H9 (cell line): ENCODE results near the gene PARVB. TPM values are rescaled to one million over a fixed set of nuclear protein-coding genes. Genes with fewer than 3 reads are reported as not detected.

ENCODE experiments used
- DNase-seq: peaks from one replicate; pipeline ENCODE4 v3.0.0-alpha.2; 2017
- H2AFZ ChIP-seq: one replicate; pipeline ENCODE4 v1.6.1; 2013; ENCODE audit warnings: mild to moderate bottlenecking, low read length, control low read depth, moderate library complexity
- H2AK5ac ChIP-seq: 2 replicates; pipeline ENCODE4 v1.6.1; 2013; ENCODE audit warnings: low read length, control low read depth, mixed read lengths; ENCODE audit not compliant: insufficient read length
- H2BK120ac ChIP-seq: one replicate; pipeline ENCODE4 v1.6.1; 2013; ENCODE audit warnings: low read depth, mild to moderate bottlenecking, low read length, control low read depth, inconsistent platforms; ENCODE audit not compliant: poor library complexity, severe bottlenecking
- H2BK12ac ChIP-seq: 2 replicates; pipeline ENCODE4 v1.6.1; 2013; ENCODE audit warnings: low read length, control low read depth, mixed read lengths, low read depth; ENCODE audit not compliant: insufficient read length
- H2BK15ac ChIP-seq: 2 replicates; pipeline ENCODE4 v1.6.1; 2013; ENCODE audit warnings: low read depth, low read length, control low read depth
- H2BK20ac ChIP-seq: one replicate; pipeline ENCODE4 v1.6.1; 2013; ENCODE audit warnings: low read depth, mild to moderate bottlenecking, low read length, control low read depth, inconsistent platforms; ENCODE audit not compliant: poor library complexity, severe bottlenecking
- H2BK5ac ChIP-seq: 2 replicates; pipeline ENCODE4 v1.6.1; 2013; ENCODE audit warnings: low read length, control low read depth, mixed read lengths; ENCODE audit not compliant: insufficient read length
- H3K14ac ChIP-seq: 2 replicates; pipeline ENCODE4 v1.6.1; 2013; ENCODE audit warnings: low read length, control low read depth; ENCODE audit not compliant: insufficient read depth
- H3K18ac ChIP-seq: 2 replicates; pipeline ENCODE4 v1.6.1; 2013; ENCODE audit warnings: low read depth, mild to moderate bottlenecking, mixed read lengths, low read length, control low read depth; ENCODE audit not compliant: insufficient read length
- H3K23ac ChIP-seq: 2 replicates; pipeline ENCODE4 v1.6.1; 2013; ENCODE audit warnings: low read length, control low read depth, mixed read lengths, low read depth; ENCODE audit not compliant: insufficient read length
- H3K23me2 ChIP-seq: 2 replicates; pipeline ENCODE4 v1.6.1; 2013; ENCODE audit warnings: low read depth, mild to moderate bottlenecking, mixed read lengths, low read length, control low read depth; ENCODE audit not compliant: insufficient read length, poor library complexity, severe bottlenecking
- H3K27ac ChIP-seq: 2 replicates; pipeline ENCODE4 v1.5.1; 2013; ENCODE audit warnings: low read length, control low read depth, mixed read lengths, low read depth; ENCODE audit not compliant: insufficient read length
- H3K27me3 ChIP-seq: 2 replicates; pipeline ENCODE4 v1.6.1; 2013; ENCODE audit warnings: low read length, control low read depth, inconsistent platforms; ENCODE audit not compliant: insufficient read depth
- H3K4ac ChIP-seq: 2 replicates; pipeline ENCODE4 v1.6.1; 2013; ENCODE audit warnings: low read depth, mild to moderate bottlenecking, control low read depth, inconsistent platforms, low read length, moderate library complexity
- H3K4me1 ChIP-seq: 2 replicates; pipeline ENCODE4 v1.6.1; 2013; ENCODE audit warnings: low read length, control low read depth, inconsistent platforms; ENCODE audit not compliant: insufficient read depth
- H3K4me2 ChIP-seq: 2 replicates; pipeline ENCODE4 v1.6.1; 2013; ENCODE audit warnings: low read length, control low read depth, mixed read lengths; ENCODE audit not compliant: insufficient read length, insufficient read depth
- H3K56ac ChIP-seq: 2 replicates; pipeline ENCODE4 v1.6.1; 2013; ENCODE audit warnings: low read depth, mild to moderate bottlenecking, mixed read lengths, low read length, control low read depth; ENCODE audit not compliant: insufficient read length
- H3K79me1 ChIP-seq: 2 replicates; pipeline ENCODE4 v1.6.1; 2013; ENCODE audit warnings: low read depth, mild to moderate bottlenecking, moderate library complexity, low read length, control low read depth, inconsistent platforms; ENCODE audit not compliant: insufficient read depth, poor library complexity, severe bottlenecking
- H3K79me2 ChIP-seq: 2 replicates; pipeline ENCODE4 v1.6.1; 2013; ENCODE audit warnings: low read length, control low read depth, inconsistent platforms; ENCODE audit not compliant: insufficient read depth
- H3K9ac ChIP-seq: 2 replicates; pipeline ENCODE4 v1.6.1; 2013; ENCODE audit warnings: low read length, control low read depth, mixed read lengths; ENCODE audit not compliant: insufficient read length; ENCODE audit errors: extremely low read depth
- H3K9me3 ChIP-seq: one replicate; pipeline ENCODE4 v1.6.1; 2013; ENCODE audit warnings: low read depth, low read length, inconsistent platforms; ENCODE audit not compliant: control insufficient read depth
- H3T11ph ChIP-seq: one replicate; pipeline ENCODE4 v1.6.1; 2013; ENCODE audit warnings: mild to moderate bottlenecking, low read length, control low read depth, inconsistent platforms
- H4K20me1 ChIP-seq: one replicate; pipeline ENCODE4 v1.6.1; 2013; ENCODE audit not compliant: control insufficient read depth, insufficient read length, insufficient read depth
- H4K5ac ChIP-seq: 2 replicates; pipeline ENCODE4 v1.6.1; 2013; ENCODE audit warnings: low read depth, mild to moderate bottlenecking, mixed read lengths, low read length, control low read depth; ENCODE audit not compliant: insufficient read length
- H4K8ac ChIP-seq: replicated peaks from 2 replicates; pipeline ENCODE4 v1.6.1; 2013; ENCODE audit warnings: low read length, control low read depth, mixed read lengths, low read depth; ENCODE audit not compliant: insufficient read length
- H4K91ac ChIP-seq: 2 replicates; pipeline ENCODE4 v1.6.1; 2013; ENCODE audit warnings: low read depth, mild to moderate bottlenecking, moderate library complexity, mixed read lengths, low read length, control low read depth; ENCODE audit not compliant: insufficient read length
- H3K27ac Mint-ChIP-seq, 3 experiments: 2 replicates in 2 of 3; 3 replicates in 1 of 3; pipeline ENCODE4 v1.8.0; 2020 to 2021; ENCODE audit warnings: mixed read lengths in 3 of 3, mild to moderate bottlenecking in 1 of 3, moderate library complexity in 1 of 3
- H3K27me3 Mint-ChIP-seq: 2 replicates; pipeline ENCODE4 v1.8.0; 2021; ENCODE audit warnings: low read depth, mild to moderate bottlenecking, moderate library complexity, mixed read lengths
- H3K36me3 Mint-ChIP-seq, 3 experiments: 2 replicates in 2 of 3; 3 replicates in 1 of 3; pipeline ENCODE4 v1.8.0; 2020 to 2021; ENCODE audit warnings: low read depth in 3 of 3, mixed read lengths in 3 of 3; ENCODE audit not compliant: insufficient read depth in 1 of 3
- H3K4me1 Mint-ChIP-seq, 2 experiments: 2 replicates each; pipeline ENCODE4 v1.8.0; 2020; ENCODE audit warnings: mixed read lengths in 2 of 2
- H3K4me3 Mint-ChIP-seq, 2 experiments: 2 replicates in 1 of 2; 3 replicates in 1 of 2; pipeline ENCODE4 v1.8.0; 2020 to 2021; ENCODE audit warnings: mild to moderate bottlenecking in 2 of 2, mixed read lengths in 2 of 2, moderate library complexity in 1 of 2
- H3K9me3 Mint-ChIP-seq, 2 experiments: 2 replicates in 1 of 2; 3 replicates in 1 of 2; pipeline ENCODE4 v1.8.0; 2020; ENCODE audit warnings: mild to moderate bottlenecking in 2 of 2, mixed read lengths in 2 of 2, moderate library complexity in 1 of 2
- CTCF ChIP-seq: fragments of 200-600 bp; sonication (generic); conservative IDR thresholded peaks from 3 replicates; pipeline ENCODE4 v1.8.0; 2021; ENCODE audit warnings: antibody characterized with exemption, mild to moderate bottlenecking
- WGBS: extraction: QIAGEN DNeasy Blood & Tissue Kit; methylation state at CpG from one replicate; pipeline ENCODE4 v1.1.7; 2013; ENCODE audit warnings: missing lambda C conversion rate, low lambda C conversion rate, mixed read lengths; ENCODE audit not compliant: insufficient read length; ENCODE audit errors: extremely low coverage; 5-methylcytosine and 5-hydroxymethylcytosine counted together
- total RNA-seq: library from RNA; stranded (reverse); gene quantifications from 2 replicates; pipeline ENCODE4 v1.2.1, GENCODE V29; 2021

The PARVB gene
- total RNA-seq, 1 experiment from 2014 or later: 15.6 TPM

DNA sequence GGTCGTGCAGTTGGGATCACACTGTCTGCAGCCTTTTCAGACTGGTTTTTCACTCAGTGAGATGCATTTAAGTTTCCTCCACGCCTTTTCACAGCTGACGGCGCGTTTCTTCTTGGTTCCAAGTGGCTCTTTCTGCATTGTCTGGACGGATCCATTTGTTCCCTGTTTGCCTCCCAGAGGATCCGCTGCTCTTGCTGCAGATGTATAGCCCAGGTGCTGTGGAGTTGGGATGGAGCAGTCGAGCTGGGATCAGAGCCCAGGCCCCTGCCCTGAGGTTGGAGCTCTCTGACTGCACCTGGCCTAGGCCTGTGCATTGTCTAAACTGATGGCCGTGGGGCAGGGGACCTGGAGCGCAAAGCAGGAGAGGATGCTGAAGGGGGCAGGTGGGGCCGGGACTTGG, 51.6 kb downstream of the PARVB start:
- H4K5ac ChIP-seq: no peak overlapping the region
- no peaks in the 10 kb centered on the region for H3K27me3 Mint-ChIP-seq
- no peaks in the 10 kb centered on the region for H3K23me2 ChIP-seq
- H3K9ac ChIP-seq: no peak overlapping the region
- no peaks in the 10 kb centered on the region for H3K79me1 ChIP-seq
- no peaks in the 10 kb centered on the region for H3K4me1 ChIP-seq
- no peak for TF ChIP-seq CTCF
- H3K4me1 Mint-ChIP-seq: no peaks in the 10 kb centered on the region
- H2BK120ac ChIP-seq: no peak overlapping the region
- no peak overlapping the region; the same call in 1 of the 2 replicates for H3K14ac ChIP-seq
- H3K4me2 ChIP-seq: no peak overlapping the region
- H3K18ac ChIP-seq: no peak overlapping the region
- no peak overlapping the region for H2BK15ac ChIP-seq
- H3K9me3 ChIP-seq: no peaks in the 10 kb centered on the region
- H2BK5ac ChIP-seq: no peak overlapping the region
- no peaks in the 10 kb centered on the region for H3K79me2 ChIP-seq
- DNase-seq: no peak
- no peak overlapping the region for H2AK5ac ChIP-seq
- H4K8ac ChIP-seq: no peak overlapping the region
- peak overlapping the region in 1 of 3 experiments; percentile 89; a peak in 3 of 7 replicates for H3K27ac Mint-ChIP-seq
- H2AFZ ChIP-seq: no peak overlapping the region
- no CpG with 5 or more reads among the region's 11 CpGs for WGBS
- no peak overlapping the region for H3K27ac ChIP-seq
- no peaks in the 10 kb centered on the region for H3K36me3 Mint-ChIP-seq
- no peak overlapping the region for H3K4ac ChIP-seq
- H3T11ph ChIP-seq: no peak overlapping the region
- H4K20me1 ChIP-seq: no peaks in the 10 kb centered on the region
- H2BK12ac ChIP-seq: no peak overlapping the region
- H3K27me3 ChIP-seq: no peaks in the 10 kb centered on the region
- H4K91ac ChIP-seq: no peak overlapping the region
- no peaks in the 10 kb centered on the region for H3K9me3 Mint-ChIP-seq
- no peak overlapping the region for H3K23ac ChIP-seq
- no peak overlapping the region for H3K56ac ChIP-seq
- H3K4me3 Mint-ChIP-seq: no peak overlapping the region
- H2BK20ac ChIP-seq: no peak overlapping the region
